ENCODE results near the gene RFX2.

Gene RFX2

DNA sequence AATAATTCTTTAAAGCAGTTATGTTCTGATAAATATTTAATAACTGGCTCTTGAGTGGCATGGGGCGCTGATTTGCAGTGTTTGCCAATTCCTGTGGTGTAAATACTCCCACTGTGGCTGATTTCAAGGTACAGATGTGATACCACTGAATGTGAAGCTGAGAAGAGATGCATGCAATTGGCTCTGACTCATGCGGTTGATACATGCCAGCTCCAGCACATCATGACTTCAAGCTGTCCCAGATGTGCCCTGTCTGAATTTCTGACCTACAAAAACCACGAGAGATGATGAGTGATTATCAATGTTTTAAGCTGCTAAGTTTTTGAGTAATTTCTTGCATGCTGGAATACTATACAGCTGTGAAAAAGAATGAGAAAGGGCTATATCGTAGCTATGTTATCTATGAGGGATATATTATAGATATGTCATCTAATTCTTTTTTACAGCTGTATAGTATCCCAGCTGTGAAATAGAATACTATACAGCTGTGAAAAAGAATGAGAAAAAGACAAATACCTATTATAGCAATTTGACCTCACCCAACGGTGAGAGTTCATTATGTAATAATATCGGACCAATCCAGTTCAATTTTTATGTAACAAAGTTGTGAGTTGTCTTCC is 17.5 kb upstream of the RFX2 start:
- Histone ChIP-seq H3K79me2 (ENCODE audit: insufficient read depth, low read depth) (no peaks in the 10 kb centered on the region), H3K9ac (no peak overlapping the region), H3K27me3 (ENCODE audit: insufficient read depth, low read depth) (no peaks in the 10 kb centered on the region), H3K36me3 (ENCODE audit: insufficient read depth) (no peaks in the 10 kb centered on the region), H3K4me1 (ENCODE audit: low read depth, poor library complexity, severe bottlenecking) (no peaks in the 10 kb centered on the region), H4K20me1 (ENCODE audit: insufficient read depth) (no peaks in the 10 kb centered on the region), H2AFZ (ENCODE audit: low read depth) (no peak overlapping the region), H3K27ac (no peak overlapping the region), H3K4me2 (no peak overlapping the region), H3K4me3 (IDR thresholded peaks at IDR 0.05; ENCODE audit: insufficient read depth, low read depth, low read length) (no peak overlapping the region)
- TF ChIP-seq, protein P1, sequence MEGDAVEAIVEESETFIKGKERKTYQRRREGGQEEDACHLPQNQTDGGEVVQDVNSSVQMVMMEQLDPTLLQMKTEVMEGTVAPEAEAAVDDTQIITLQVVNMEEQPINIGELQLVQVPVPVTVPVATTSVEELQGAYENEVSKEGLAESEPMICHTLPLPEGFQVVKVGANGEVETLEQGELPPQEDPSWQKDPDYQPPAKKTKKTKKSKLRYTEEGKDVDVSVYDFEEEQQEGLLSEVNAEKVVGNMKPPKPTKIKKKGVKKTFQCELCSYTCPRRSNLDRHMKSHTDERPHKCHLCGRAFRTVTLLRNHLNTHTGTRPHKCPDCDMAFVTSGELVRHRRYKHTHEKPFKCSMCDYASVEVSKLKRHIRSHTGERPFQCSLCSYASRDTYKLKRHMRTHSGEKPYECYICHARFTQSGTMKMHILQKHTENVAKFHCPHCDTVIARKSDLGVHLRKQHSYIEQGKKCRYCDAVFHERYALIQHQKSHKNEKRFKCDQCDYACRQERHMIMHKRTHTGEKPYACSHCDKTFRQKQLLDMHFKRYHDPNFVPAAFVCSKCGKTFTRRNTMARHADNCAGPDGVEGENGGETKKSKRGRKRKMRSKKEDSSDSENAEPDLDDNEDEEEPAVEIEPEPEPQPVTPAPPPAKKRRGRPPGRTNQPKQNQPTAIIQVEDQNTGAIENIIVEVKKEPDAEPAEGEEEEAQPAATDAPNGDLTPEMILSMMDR (conservative IDR thresholded peaks at IDR 0.05; ENCODE audit: low read depth, low read length): no peak

DNA sequence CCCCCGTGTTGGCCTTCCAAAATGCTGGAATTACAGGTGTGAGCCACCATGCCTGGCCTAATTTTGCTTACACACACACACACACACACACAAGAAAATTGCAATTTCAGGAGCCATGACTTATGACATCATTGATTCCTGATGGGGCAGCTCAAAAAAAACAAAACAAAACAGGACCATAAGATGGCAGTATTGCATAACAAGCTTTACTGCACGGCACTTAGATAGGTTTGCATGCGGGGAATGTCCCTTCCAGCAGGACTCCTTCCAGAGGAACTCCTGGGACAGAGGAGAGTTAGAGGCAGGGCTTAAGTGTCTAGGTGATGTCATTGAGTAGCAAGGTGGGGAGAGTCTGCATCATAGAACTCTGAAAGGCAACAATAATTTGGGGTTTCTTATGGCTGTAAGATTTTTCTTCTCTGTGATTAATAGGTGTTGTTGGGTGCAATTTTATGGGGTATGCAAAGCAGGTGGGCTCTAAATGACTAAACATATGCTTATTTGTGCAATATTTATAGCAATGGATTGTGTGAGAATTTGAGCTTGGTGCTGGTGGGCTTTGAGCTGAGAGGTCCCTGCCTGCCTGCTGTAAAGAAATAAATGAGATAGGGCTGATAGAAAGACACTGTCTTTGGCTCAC is 16.2 kb upstream of the RFX2 start:
- H3K9ac ChIP-seq: no peak overlapping the region
- TF ChIP-seq, protein P1 (conservative IDR thresholded peaks at IDR 0.05; ENCODE audit: low read depth, low read length): peak; percentile 43
- no peak overlapping the region for H3K27ac ChIP-seq
- H3K4me1 ChIP-seq (ENCODE audit: low read depth, poor library complexity, severe bottlenecking): no peaks in the 10 kb centered on the region
- H3K79me2 ChIP-seq (ENCODE audit: insufficient read depth, low read depth): no peaks in the 10 kb centered on the region
- no peaks in the 10 kb centered on the region for H3K27me3 ChIP-seq (ENCODE audit: insufficient read depth, low read depth)
- no peaks in the 10 kb centered on the region for H4K20me1 ChIP-seq (ENCODE audit: insufficient read depth)
- no peak overlapping the region for H2AFZ ChIP-seq (ENCODE audit: low read depth)
- H3K4me2 ChIP-seq: no peak overlapping the region
- no peak overlapping the region for H3K4me3 ChIP-seq (IDR thresholded peaks at IDR 0.05; ENCODE audit: insufficient read depth, low read depth, low read length)
- H3K36me3 ChIP-seq (ENCODE audit: insufficient read depth): no peaks in the 10 kb centered on the region

DNA sequence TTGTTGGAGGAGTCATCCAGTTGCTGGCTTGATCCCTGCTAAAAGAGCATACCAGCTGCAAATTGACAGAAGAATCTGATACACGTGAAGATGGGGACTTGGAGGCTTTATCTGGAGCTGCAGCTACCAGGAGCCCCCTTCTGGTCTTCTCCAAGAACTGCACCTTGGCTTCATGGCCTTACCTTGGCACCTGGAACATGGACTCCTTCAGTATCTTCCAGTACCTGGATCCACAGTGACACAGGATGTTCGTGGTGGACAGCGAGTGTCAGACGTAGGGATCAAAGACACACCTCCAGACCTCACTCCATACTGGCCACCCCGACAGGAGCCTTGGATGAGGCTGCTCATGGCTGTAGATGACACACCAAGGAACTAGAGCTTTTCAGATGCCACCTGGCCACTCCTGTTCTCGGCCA is 15.3 kb upstream of the RFX2 start:
- TF ChIP-seq, protein P1 (conservative IDR thresholded peaks at IDR 0.05; ENCODE audit: low read depth, low read length): peak; percentile 89
- Histone ChIP-seq H3K27ac (no peak overlapping the region), H3K4me2 (no peak overlapping the region), H3K27me3 (ENCODE audit: insufficient read depth, low read depth) (no peaks in the 10 kb centered on the region), H3K9ac (no peak overlapping the region), H3K4me1 (ENCODE audit: low read depth, poor library complexity, severe bottlenecking) (no peaks in the 10 kb centered on the region), H3K4me3 (IDR thresholded peaks at IDR 0.05; ENCODE audit: insufficient read depth, low read depth, low read length) (no peak overlapping the region), H2AFZ (ENCODE audit: low read depth) (no peak overlapping the region), H4K20me1 (ENCODE audit: insufficient read depth) (no peaks in the 10 kb centered on the region), H3K36me3 (ENCODE audit: insufficient read depth) (no peaks in the 10 kb centered on the region), H3K79me2 (ENCODE audit: insufficient read depth, low read depth) (no peaks in the 10 kb centered on the region)

DNA sequence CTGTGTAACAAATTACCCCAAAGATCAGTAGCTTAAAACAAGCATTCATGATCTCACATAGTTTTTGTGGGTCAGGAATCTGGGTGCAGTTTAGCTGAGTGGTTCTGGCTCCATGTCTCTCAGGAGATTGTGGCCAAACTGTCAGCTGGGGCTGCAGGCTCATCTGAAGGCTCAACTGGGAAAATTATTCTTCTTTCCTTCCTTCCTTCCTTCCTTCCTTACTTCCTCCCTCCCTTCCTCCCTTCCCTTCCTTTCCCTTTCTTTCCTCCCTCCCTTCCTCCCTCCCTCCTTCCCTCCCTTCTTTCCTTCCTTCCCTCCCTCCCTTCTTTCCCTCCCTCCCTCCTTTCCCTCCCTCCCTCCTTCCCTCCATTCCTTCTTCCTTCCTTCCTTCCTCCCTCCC is 8.7 kb upstream of the RFX2 start:
- Histone ChIP-seq H3K4me2 (no peak overlapping the region), H2AFZ (ENCODE audit: low read depth) (no peak overlapping the region), H3K4me1 (ENCODE audit: low read depth, poor library complexity, severe bottlenecking) (no peaks in the 10 kb centered on the region), H3K27me3 (ENCODE audit: insufficient read depth, low read depth) (no peaks in the 10 kb centered on the region), H3K27ac (no peak overlapping the region), H3K79me2 (ENCODE audit: insufficient read depth, low read depth) (no peaks in the 10 kb centered on the region), H3K36me3 (ENCODE audit: insufficient read depth) (no peaks in the 10 kb centered on the region), H3K4me3 (IDR thresholded peaks at IDR 0.05; ENCODE audit: insufficient read depth, low read depth, low read length) (no peak overlapping the region), H3K9ac (no peak overlapping the region), H4K20me1 (ENCODE audit: insufficient read depth) (no peaks in the 10 kb centered on the region)
- TF ChIP-seq, protein P1 (conservative IDR thresholded peaks at IDR 0.05; ENCODE audit: low read depth, low read length): no peak

Data from KMS-11 (cell line).